Measurements from ENCODE around the gene MAPK8IP1.
"Not testable (repeated sequence)": the region's sequence is repeated elsewhere in the genome, so short reads cannot be mapped to it uniquely, and the experiment has no call there.

MAPK8IP1 gene

DNA sequence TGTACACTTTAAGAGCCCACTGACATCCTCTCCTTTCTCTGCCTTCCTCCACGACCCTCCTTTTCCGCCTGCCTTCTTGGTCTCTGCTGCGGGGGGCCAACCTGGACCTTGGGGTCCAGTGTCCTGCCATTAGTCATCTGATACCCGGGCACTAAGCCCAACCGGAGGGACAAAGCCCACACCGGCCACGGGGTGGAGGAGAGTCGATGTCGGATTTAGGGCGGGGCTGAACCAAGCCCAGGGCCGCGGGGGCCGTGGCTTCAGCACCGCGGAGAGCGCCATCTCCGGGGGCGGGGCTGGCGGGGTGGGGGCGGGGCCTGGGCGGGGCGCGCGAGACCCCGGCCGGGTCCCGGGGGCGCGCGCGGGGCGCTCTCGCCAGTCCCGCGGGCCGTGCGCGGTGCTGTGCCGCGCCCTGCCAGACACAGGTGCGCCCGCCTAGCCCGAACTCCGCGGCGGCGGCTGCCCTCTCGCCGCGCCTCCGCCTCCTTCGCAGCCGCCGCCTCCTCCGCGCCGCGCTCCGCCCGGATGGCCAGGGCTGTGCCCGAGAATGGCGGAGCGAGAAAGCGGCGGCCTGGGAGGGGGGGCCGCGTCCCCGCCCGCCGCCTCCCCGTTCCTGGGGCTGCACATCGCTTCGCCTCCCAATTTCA, at the start of gene MAPK8IP1:
Gene MAPK8IP1, plus strand, starts transcription at position 378 of the 647 bp plus-strand sequence. Its CDS starts 170 bp downstream, at position 548.
- DNase-seq (ENCODE audit: low read depth) = no peak

- DNase-seq (ENCODE audit: low read depth) = no peak
Observed at GRCh38 chr11:45839204-45839603, 46.2 kb upstream of the MAPK8IP1 start.

- not testable (repeated sequence) for DNase-seq (ENCODE audit: low read depth)
Observed at GRCh38 chr11:45840251-45840650, 45.2 kb upstream of the MAPK8IP1 start.

DNA sequence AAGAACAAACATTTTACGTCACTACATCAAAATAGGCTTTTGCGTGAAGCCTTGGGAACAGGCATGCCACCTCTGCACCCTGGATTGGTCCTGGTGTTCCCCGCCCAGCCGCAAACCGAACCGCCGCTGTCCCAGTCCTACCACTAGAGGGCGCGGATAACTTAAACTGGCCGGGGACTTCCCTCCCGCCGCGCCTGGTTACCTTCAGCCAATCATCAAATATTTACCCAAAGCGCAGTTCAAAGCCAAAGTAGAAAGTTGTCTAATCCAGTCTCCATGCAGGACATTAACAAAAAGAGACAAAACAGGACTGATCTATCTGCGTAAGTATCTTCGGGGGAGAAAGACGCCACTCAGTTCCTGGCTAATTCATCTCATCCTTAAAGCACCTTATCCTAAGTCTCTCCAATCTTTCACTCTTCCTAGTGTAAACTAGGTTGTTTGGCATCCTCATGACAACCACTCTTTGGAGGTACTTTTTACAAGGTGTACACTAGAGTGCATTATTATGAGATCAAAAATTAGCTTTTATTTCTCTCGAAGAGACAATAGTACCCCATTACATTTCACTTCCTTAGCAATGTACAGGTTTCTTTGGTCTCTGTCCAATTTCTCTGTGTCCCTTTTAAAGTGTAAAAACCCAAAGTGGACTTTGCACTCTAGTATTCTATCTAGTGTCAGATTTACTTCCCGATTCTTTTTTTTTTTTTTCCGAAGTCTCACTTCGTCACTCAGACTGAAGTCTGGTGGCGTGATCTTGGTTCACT, 42.1 kb upstream of the MAPK8IP1 start:
- peak; percentile 80 for DNase-seq (ENCODE audit: low read depth)

DNA sequence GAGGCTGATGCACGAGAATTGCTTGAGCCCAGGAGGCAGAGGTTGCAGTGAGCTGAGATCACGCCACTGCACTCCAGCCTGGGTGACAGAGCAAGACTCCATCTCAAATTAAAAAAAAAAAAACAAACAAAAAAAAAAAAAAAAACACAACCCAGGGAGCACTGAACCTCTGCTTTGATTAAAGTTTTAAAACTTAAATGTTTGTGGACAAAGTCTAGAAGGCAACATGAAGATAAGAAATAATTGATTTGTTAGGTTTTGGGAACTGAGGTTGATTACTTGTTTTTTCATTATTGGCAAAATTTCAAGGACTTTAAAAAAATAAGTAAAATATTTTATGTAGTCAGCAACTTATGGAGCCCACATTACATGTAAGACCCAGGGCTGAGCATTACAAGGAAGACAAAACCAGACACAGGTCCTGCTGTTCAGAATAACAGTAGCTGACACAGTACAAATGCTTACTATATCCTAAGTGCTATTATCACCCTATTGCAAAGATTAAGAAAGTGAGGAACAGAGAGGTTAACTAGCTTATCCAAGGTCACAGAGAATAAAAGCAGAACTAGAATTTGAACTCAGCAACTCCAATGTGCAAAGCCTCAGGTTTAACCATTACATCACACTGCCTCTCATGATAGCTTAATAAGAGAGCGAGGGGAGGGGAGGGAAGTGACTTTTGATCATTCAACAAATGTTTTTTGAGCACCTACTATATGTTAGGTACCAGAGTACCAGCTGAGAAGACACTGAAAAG, 40.5 kb upstream of the MAPK8IP1 start:
- DNase-seq (ENCODE audit: low read depth) = no peak

- DNase-seq (ENCODE audit: low read depth) = no peak
Observed at GRCh38 chr11:45846174-45846675, 39.2 kb upstream of the MAPK8IP1 start.

DNA sequence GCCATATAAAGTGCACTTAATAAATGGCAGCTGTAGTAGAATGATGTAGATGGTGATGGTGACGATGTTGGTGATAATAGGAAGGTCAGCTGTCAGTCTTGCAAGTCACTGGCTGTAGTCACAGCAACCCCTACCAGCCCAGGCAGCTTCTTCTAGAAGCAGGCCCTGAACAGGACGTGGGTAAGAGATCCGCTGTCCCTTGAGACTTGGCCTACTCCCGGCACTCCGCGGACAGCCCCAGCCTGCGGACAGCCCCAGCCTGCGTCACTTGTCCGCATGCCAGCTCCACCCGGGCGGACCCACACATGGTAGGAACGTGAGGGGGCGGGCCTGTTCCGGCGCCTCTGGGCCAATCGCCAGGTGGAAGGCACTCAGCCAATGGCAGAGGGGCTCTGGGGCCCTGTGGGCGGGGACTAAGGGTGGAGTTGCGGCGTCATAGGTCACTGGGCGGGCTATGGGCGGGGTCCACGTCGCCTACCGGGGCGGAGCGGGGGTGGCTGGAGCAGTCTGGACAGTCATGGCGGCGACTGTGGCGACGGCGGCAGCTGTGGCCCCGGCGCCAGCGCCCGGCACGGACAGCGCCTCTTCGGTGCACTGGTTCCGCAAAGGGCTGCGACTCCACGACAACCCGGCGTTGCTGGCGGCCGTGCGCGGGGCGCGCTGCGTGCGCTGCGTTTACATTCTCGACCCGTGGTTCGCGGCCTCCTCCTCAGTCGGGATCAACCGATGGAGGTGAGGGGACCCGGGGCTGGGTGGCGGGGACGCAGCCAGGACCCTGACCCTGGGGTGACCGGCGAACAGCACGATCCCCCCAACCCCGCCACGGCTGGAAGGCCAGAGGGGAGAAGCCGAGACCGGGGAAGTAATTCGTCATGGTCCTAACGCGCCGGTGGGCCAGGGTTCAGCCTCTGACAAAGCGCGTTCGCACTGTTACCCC, 38.2 kb upstream of the MAPK8IP1 start, which contains the start of gene CRY2:
Gene CRY2, plus strand, starts transcription at position 502 of the 937 bp plus-strand sequence. Its CDS starts 16 bp downstream, at position 518.
- peak; percentile 96 for DNase-seq (ENCODE audit: low read depth)

DNA sequence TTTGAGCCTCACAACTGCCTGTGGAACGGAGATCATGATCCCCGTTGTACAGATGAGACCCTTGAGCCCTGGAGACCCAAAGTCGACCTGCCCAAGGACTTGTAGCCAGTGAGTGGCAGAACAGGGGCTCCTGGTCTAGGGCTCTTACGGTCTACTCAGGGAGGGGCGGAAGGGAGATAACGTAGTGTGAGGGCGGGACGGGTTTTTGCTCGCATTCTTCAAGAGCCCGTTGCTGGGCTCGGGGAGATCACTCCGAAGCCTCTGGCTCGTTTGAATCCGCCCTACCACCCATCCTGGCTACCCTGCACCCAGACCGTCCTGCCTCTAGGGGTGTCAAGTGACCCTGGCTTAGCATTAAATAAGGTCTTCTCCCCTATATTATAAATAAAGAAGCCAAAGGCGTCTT, 37.5 kb upstream of the MAPK8IP1 start:
- DNase-seq (ENCODE audit: low read depth) = no peak

- no peak for DNase-seq (ENCODE audit: low read depth)
Observed at GRCh38 chr11:45848654-45849081, 36.8 kb upstream of the MAPK8IP1 start.

DNA sequence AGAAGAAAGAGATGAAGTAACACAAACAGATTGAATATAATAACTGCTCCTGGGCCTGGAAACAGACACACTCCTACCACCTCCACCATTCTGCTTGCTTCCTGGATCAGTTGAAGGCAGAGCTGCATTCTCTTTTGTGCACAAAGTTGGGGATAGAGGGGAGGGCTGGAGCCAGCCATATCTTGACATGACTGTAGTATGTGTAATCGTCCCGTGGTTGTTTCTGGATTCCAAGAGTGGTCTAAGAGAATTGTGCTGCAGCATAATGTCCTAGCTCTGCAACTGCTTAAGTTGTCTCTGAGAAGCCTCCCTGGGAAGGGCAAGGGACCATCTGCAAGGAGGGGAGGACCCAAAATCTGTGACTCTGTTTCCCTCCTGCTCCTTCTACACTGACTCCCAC, 35.0 kb upstream of the MAPK8IP1 start:
- DNase-seq (ENCODE audit: low read depth) = no peak

GRCh38 chr11:45851228-45851627, 34.2 kb upstream of the MAPK8IP1 start:
- DNase-seq (ENCODE audit: low read depth) = no peak

- DNase-seq (ENCODE audit: low read depth) = no peak
Observed at GRCh38 chr11:45852018-45852711, 33.3 kb upstream of the MAPK8IP1 start.

DNA sequence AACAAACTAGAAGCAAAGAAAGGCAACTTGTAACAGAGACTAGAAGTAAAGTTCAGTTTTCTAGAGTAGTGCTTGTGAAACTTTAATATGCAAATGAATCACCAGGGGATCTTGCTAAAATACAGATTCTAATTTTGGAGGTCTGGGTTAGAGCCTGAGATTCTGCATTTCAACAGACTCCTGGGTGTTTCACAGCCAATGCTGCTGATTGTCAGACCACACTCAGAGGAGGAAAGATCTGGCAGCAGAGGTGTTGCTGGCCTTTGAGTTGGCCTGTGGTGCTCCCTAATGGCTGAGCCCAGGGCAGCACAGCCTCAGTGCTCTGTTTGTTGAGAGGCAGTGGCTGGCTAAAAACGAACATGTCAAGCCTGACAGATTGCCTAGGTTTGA, 32.7 kb upstream of the MAPK8IP1 start:
- DNase-seq (ENCODE audit: low read depth) = no peak

DNA sequence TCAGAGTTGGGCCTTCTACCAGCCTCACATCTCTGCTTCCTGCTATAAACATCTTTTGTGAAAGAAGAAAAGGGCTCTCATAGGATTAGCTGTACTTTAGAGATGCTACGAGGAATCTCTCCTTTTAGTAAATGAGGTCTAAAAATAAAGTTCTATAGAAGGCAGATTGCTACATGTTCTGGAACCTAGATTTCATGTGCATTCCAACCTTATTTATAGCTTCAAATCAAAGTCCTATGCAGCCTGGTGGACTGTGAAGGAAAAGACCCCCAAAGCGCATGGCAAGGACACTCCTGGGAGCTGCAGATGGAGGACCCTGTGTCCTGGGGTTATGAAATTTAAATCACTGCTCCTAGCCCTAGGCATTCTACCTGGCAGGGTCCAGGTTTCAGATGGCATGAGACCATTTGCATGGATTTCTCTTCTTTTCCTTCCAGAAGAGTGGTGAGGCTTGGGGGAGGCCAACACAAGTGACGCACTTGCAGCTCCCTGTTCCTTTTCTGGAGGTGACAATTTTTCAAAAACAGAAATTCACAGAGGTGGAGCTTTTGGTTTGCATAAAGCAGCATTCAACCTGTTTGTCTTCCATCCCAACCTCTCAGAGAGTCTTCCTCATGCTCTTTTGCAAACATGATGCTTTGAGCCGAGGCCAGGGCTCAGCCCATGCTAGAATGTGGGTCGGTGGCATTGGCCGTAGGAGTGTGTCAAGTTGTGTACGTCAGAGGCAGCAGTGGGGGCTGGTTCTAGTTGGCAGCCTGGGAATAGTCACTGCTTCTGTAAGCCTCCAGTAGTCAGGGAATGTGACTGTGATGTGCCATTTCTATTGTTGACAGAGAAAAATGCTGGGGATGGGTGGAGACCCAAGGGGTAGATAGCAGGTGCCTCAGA, 31.9 kb upstream of the MAPK8IP1 start:
- no peak for DNase-seq (ENCODE audit: low read depth)

GRCh38 chr11:45855308-45855707, 30.1 kb upstream of the MAPK8IP1 start:
- no peak for DNase-seq (ENCODE audit: low read depth)

GRCh38 chr11:45856044-45856468, 29.4 kb upstream of the MAPK8IP1 start:
- DNase-seq (ENCODE audit: low read depth) = peak; percentile 77

- peak; percentile 98 for DNase-seq (ENCODE audit: low read depth)
Observed at GRCh38 chr11:45857961-45858474, 27.4 kb upstream of the MAPK8IP1 start.

DNA sequence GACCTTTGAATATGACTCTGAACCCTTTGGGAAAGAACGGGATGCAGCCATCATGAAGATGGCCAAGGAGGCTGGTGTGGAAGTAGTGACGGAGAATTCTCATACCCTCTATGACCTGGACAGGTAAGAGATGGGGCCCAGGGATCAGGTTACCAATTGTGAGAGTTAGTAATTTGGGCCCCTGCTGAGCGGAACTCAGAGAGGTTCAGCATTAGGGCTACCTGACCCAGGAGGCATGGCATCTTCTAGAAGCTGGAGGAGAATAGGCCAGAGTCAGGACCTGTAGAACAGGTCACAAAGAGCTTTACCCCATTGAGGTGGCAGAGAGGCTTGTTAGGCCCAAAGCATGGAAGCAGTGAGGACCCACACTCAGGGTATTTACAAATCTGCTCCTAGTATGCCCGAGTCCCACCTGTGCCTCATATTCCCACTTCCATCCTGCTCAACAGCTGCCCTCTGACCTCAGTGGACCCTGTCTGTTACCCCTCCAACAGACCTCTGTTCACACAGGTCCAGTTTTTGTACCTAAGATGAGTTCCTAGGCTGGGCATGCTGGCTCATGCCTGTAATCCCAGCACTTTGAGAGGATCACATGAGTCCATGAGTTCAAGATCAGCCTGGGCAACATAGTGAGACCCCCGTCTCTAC, 26.6 kb upstream of the MAPK8IP1 start:
- DNase-seq (ENCODE audit: low read depth) = no peak

DNA sequence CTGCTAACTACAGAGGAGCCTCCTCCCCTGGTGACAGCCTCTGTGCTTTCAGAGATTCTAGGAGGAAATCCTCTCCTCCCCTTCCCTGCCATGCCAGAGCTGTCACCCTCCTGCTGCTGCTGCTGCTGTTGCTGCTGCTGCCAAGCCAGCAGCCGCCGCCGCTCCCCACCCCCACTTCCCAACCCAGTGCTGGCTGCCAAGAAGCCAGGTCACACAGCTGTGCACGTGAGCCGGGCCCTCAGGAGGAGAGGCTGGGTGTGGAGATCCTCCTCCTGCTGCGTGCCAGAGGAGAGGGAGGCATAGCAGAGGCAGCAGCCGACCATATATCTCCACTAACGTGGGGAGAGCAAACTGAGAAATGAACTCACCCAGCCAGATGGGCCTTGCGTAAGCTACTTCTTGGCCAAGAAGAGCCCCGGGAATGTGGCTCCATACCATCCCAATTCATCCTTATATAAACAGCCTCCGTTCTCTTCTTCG, 25.8 kb upstream of the MAPK8IP1 start:
- DNase-seq (ENCODE audit: low read depth) = peak; percentile 93

Data from stromal cell of bone marrow (primary cell).